NCI-H2227 treated with DMSO at 0.1 percent for 48 hours (cell line): ENCODE results near the gene C6orf136.

Experiments
- DNase-seq: peaks from one replicate; lab custom pipeline; 2025; lab: John Stamatoyannopoulos, UW

Gene C6orf136

GRCh38 chr6:30646450-30647241 is at the start of gene C6orf136:
C6orf136 (plus strand) TSS chr6:30647133; CDS start chr6:30647232, 99 bp downstream.
- DNase-seq: peak; percentile 91

GRCh38 chr6:30597315-30598144 is 49.4 kb upstream of the C6orf136 start:
- peak; percentile 58 for DNase-seq

- no peak for DNase-seq
Measured at GRCh38 chr6:30598912-30599624, 47.9 kb upstream of the C6orf136 start.

- DNase-seq: no peak
Measured at GRCh38 chr6:30599625-30600324, 47.2 kb upstream of the C6orf136 start.

GRCh38 chr6:30600451-30600961 is 46.4 kb upstream of the C6orf136 start:
- DNase-seq: no peak

GRCh38 chr6:30601436-30601814 is 45.5 kb upstream of the C6orf136 start:
- DNase-seq: no peak

- DNase-seq: no peak
Measured at GRCh38 chr6:30601815-30602641, 44.9 kb upstream of the C6orf136 start.

GRCh38 chr6:30603961-30604360 is 43.0 kb upstream of the C6orf136 start:
- no peak for DNase-seq

- DNase-seq: no peak
Measured at GRCh38 chr6:30610065-30610464, 36.9 kb upstream of the C6orf136 start.

GRCh38 chr6:30611150-30611855 is 35.6 kb upstream of the C6orf136 start:
- DNase-seq: no peak

GRCh38 chr6:30611856-30612194 is 35.1 kb upstream of the C6orf136 start:
- DNase-seq: no peak

- peak; percentile 22 for DNase-seq
Measured at GRCh38 chr6:30612213-30612612, 34.7 kb upstream of the C6orf136 start.

- DNase-seq: no peak
Measured at GRCh38 chr6:30612687-30613248, 34.2 kb upstream of the C6orf136 start.

GRCh38 chr6:30613251-30614043 is 33.5 kb upstream of the C6orf136 start:
- DNase-seq: no peak

- DNase-seq: peak; percentile 78
Measured at GRCh38 chr6:30614044-30614842, 32.7 kb upstream of the C6orf136 start.

- peak; percentile 98 for DNase-seq
Measured at GRCh38 chr6:30614843-30615218, 32.1 kb upstream of the C6orf136 start.

GRCh38 chr6:30615219-30615957 is 31.5 kb upstream of the C6orf136 start:
- DNase-seq: peak; percentile 92
